ENCODE measurements around the gene PHF21B.

PHF21B gene

DNA sequence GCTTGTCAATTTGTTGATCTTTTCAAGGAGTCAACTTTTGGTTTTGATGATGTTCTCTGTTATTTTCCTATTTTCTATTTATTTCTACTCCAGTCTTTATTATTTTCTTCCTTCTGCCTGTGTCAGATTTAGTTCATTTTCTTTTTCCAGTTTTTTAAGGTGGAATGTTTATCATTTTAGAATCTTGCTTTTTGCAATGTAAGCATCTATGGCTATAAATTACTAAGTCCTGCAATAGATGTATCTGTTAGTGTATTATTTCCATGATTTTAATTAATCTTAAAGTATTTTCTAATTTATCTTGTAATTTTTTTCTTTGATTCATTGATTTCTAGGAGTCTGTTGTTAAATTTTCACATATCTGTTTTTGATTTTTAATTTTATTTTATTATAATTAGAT, 175.7 kb downstream of the PHF21B start:
- DNase-seq, result no peak

DNA sequence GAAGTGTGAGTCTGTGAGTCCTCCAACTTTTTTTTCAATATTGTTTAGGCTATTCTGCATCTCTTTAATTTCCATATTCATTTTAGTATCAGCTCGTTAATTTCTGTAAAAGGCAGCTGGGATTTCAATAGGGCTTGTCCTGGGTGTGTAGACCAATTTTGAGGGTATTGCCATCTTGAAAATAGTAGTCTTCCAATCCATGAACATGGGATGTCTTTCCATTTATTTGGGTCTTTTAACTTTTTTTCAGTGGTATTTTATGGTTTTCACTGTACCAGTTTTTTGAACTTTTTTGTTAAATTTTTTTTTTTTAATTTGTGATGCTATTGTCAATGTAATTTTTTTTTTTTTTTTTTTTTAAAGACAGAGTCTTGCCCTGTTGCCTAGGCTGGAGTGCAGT, 177.9 kb downstream of the PHF21B start:
- no peak for DNase-seq

Measured in NCI-H2081 (cell line).